Measurements from ENCODE around the gene HS3ST2. TPM values are rescaled to one million over a fixed set of nuclear protein-coding genes. Genes with fewer than 3 reads are reported as not detected.

Gene HS3ST2
- total and polyA plus RNA-seq, 2 of the 8 experiments (the other 6 are each of a cell fraction or from before 2014, with no cell fraction given) = 1.7 to 3.7 TPM

DNA sequence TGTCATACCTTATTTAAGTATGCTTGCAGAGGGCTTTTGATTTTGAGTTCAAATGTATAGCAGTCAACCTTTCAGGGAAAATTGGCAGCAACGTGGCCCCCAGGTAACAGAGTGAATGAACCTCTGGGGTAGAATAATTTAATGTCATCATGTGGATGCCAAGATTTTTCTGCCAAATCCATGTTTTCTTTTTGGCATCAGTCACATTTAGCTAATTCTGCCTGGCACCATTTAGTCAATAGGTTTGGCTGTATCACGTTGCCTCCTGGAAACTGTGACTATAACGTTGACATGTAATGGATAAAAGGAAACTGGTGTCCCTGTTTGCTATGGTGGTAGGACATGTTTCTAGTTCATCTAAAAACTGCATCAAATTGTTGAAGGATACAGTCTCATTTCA lies 115.5 kb downstream of the HS3ST2 start:
- FAIRE-seq = no peak
- POLR2A ChIA-PET (ENCODE audit: partially characterized antibody) = interaction anchor here (0.8 kb wide), 1 partner anchor 10 kb away, joined by 3 read pairs; no protein-coding TSS in a partner anchor
- H3K4me2 ChIP-seq (ENCODE audit: insufficient read depth in 1 of 2, low read depth in 2 of 2, low read length in 2 of 2) = no peak overlapping the region

More for the DNA sequence above, 115.5 kb downstream of the HS3ST2 start:
- Histone ChIP-seq H3K9ac (replicated peaks in 1 of 4; ENCODE audit: extremely low read depth in 1 of 4, low read depth in 3 of 4, low read length in 3 of 4) (no peak overlapping the region), H3K9me3 (ENCODE audit: insufficient read depth in 2 of 2, low read depth in 1 of 2, low read length in 1 of 2) (no peaks in the 10 kb centered on the region), H3K56ac (replicated peaks; ENCODE audit: insufficient read length, low read depth, low read length) (no peak overlapping the region), H3K23me2 (ENCODE audit: low read depth, low read length) (no peaks in the 10 kb centered on the region), H3K4me1 (replicated peaks in 1 of 4; ENCODE audit: control insufficient read depth in 3 of 4, insufficient read depth in 4 of 4, low read length in 3 of 4) (peaks cover 3 to 13% (median 5%) of the 10 kb centered on the region in 4 experiments; a peak in 5 of 7 replicates), H2BK5ac (ENCODE audit: low read depth, low read length) (no peak overlapping the region), H4K8ac (ENCODE audit: extremely low read depth, insufficient read depth, low read length) (no peak overlapping the region), H3K27ac (ENCODE audit: low read depth, low read length) (no peak overlapping the region), H3K14ac (ENCODE audit: insufficient read length) (no peak overlapping the region), H2AFZ (ENCODE audit: low read length) (no peak overlapping the region), H3K36me3 (ENCODE audit: control insufficient read depth in 2 of 4, insufficient read depth in 4 of 4, low read length in 3 of 4) (no peaks in the 10 kb centered on the region), H4K20me1 (replicated peaks in 1 of 2; ENCODE audit: control insufficient read depth in 1 of 2, insufficient read depth in 2 of 2, low read length in 2 of 2) (no peaks in the 10 kb centered on the region), H3K27me3 (replicated peaks in 1 of 4; ENCODE audit: control insufficient read depth in 3 of 4, extremely low read depth in 1 of 4, insufficient read depth in 3 of 4, low read length in 3 of 4) (no peaks in the 10 kb centered on the region; a peak in 1 of 7 replicates), H3K4ac (replicated peaks; ENCODE audit: insufficient read length, low read depth, low read length) (no peak overlapping the region), H3K79me1 (ENCODE audit: low read depth, low read length) (no peaks in the 10 kb centered on the region), H3K23ac (ENCODE audit: insufficient read length) (no peak overlapping the region), H2BK20ac (ENCODE audit: low read length) (no peak overlapping the region), H3K4me3 (ENCODE audit: extremely low read depth in 1 of 4, insufficient read depth in 2 of 4, low read depth in 3 of 4, low read length in 4 of 4) (no peak overlapping the region), H2BK15ac (ENCODE audit: low read length) (no peak overlapping the region), H2BK120ac (replicated peaks; ENCODE audit: low read depth, low read length) (no peak overlapping the region), H3K79me2 (ENCODE audit: control insufficient read depth in 1 of 2, insufficient read depth in 2 of 2, low read length in 2 of 2) (no peaks in the 10 kb centered on the region), H3K18ac (ENCODE audit: extremely low read depth, low read length) (no peak overlapping the region), H2BK12ac (ENCODE audit: low read depth, low read length) (no peak overlapping the region), H4K91ac (replicated peaks; ENCODE audit: insufficient read length, low read length) (no peak overlapping the region), H4K5ac (ENCODE audit: insufficient read length, low read depth, low read length) (no peak overlapping the region), H2AK5ac (ENCODE audit: low read depth, low read length) (no peak overlapping the region)
- no peak for TF ChIP-seq SP4 (IDR thresholded peaks at IDR 0.05; ENCODE audit: low read length)
- no peak for TF ChIP-seq CBX5 (IDR thresholded peaks at IDR 0.05; ENCODE audit: low read depth, low read length)
- no peak for TF ChIP-seq POLR2AphosphoS5 (IDR thresholded peaks at IDR 0.05; ENCODE audit: low read depth, low read length)
- no peak for TF ChIP-seq JUND (IDR thresholded peaks at IDR 0.05; ENCODE audit: low read length)
- no peak for TF ChIP-seq TEAD4 (IDR thresholded peaks at IDR 0.05; ENCODE audit: low read depth, low read length)
- TF ChIP-seq KDM4A (IDR thresholded peaks at IDR 0.05; ENCODE audit: low read depth, low read length, severe bottlenecking) = no peak
- TF ChIP-seq TBP (IDR thresholded peaks at IDR 0.05; ENCODE audit: low read depth, low read length) = no peak
- TF ChIP-seq BACH1 (IDR thresholded peaks at IDR 0.05; ENCODE audit: low read length) = no peak
- DNase-seq (ENCODE audit: low read depth in 1 of 2, low spot score in 2 of 2) = no peak
- CTCF ChIA-PET (ENCODE audit: partially characterized antibody) = interaction anchor here (3.4 kb wide), 1 partner anchor 30 kb away, joined by 10 read pairs; no protein-coding TSS in a partner anchor
- WGBS, 2 experiments (ENCODE audit: extremely low coverage in 1 of 2, insufficient coverage in 1 of 2, insufficient read length in 1 of 2, insufficient replicate concordance in 2 of 2, low coverage in 1 of 2, low lambda C conversion rate in 2 of 2, missing lambda C conversion rate in 1 of 2) = 87% methylated on average over 3 of the region's 3 CpGs; no CpG with 5 or more reads in 1 of the 2 experiments
